ENCODE measurements around the gene GJA3.

GJA3 gene

GRCh38 chr13:20160306-20161274 is at the start of gene GJA3:
TSS of gene GJA3 (minus strand) at chr13:20161052. CDS start at chr13:20143288, 17,764 bp downstream.
- DNase-seq: peak; percentile 67

GRCh38 chr13:20209948-20210347 is 49.1 kb upstream of the GJA3 start:
- DNase-seq: no peak

- DNase-seq: no peak
Measured at GRCh38 chr13:20206698-20207235, 45.9 kb upstream of the GJA3 start.

GRCh38 chr13:20206065-20206697 is 45.3 kb upstream of the GJA3 start:
- DNase-seq: no peak

- DNase-seq: no peak
Measured at GRCh38 chr13:20198781-20199180, 37.9 kb upstream of the GJA3 start.

GRCh38 chr13:20197361-20197834 is 36.5 kb upstream of the GJA3 start:
- DNase-seq: peak; percentile 38

- no peak for DNase-seq
Measured at GRCh38 chr13:20195801-20196200, 34.9 kb upstream of the GJA3 start.

- peak; percentile 17 for DNase-seq
Measured at GRCh38 chr13:20193907-20194631, 33.2 kb upstream of the GJA3 start.

- no peak for DNase-seq
Measured at GRCh38 chr13:20193162-20193906, 32.5 kb upstream of the GJA3 start.

- peak; percentile 26 for DNase-seq
Measured at GRCh38 chr13:20192836-20193161, 31.9 kb upstream of the GJA3 start, which contains the start of gene GJB2. TSS of gene GJB2 (minus strand) at chr13:20192938. CDS start at chr13:20189581, 3,357 bp downstream.

- peak; percentile 4 for DNase-seq
Measured at GRCh38 chr13:20192158-20192835, 31.4 kb upstream of the GJA3 start.

GRCh38 chr13:20191311-20192157 is 30.7 kb upstream of the GJA3 start:
- DNase-seq: peak; percentile 2

GRCh38 chr13:20190481-20191310 is 29.8 kb upstream of the GJA3 start:
- no peak for DNase-seq

- DNase-seq: no peak
Measured at GRCh38 chr13:20190076-20190475, 29.2 kb upstream of the GJA3 start.

GRCh38 chr13:20188667-20189553 is 28.1 kb upstream of the GJA3 start:
- no peak for DNase-seq

GRCh38 chr13:20186771-20187170 is 25.9 kb upstream of the GJA3 start:
- no peak for DNase-seq

GRCh38 chr13:20185366-20186056 is 24.7 kb upstream of the GJA3 start:
- no peak for DNase-seq

Data from CD4-positive, alpha-beta T cell treated with Interleukin-6 for 4 hours (primary cell).